HG02642 (cell line): Measurements from ENCODE around the gene GMCL1.

Experiments used
- ATAC-seq: cut with Tn5 transposase; IDR thresholded peaks from one replicate; pipeline ENCODE4 v1.9.1; 2021; ENCODE audit warnings: mild to moderate bottlenecking; ENCODE audit not compliant: unreplicated experiment, poor library complexity

The GMCL1 gene, protein sequence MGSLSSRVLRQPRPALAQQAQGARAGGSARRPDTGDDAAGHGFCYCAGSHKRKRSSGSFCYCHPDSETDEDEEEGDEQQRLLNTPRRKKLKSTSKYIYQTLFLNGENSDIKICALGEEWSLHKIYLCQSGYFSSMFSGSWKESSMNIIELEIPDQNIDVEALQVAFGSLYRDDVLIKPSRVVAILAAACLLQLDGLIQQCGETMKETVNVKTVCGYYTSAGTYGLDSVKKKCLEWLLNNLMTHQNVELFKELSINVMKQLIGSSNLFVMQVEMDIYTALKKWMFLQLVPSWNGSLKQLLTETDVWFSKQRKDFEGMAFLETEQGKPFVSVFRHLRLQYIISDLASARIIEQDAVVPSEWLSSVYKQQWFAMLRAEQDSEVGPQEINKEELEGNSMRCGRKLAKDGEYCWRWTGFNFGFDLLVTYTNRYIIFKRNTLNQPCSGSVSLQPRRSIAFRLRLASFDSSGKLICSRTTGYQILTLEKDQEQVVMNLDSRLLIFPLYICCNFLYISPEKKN

DNA sequence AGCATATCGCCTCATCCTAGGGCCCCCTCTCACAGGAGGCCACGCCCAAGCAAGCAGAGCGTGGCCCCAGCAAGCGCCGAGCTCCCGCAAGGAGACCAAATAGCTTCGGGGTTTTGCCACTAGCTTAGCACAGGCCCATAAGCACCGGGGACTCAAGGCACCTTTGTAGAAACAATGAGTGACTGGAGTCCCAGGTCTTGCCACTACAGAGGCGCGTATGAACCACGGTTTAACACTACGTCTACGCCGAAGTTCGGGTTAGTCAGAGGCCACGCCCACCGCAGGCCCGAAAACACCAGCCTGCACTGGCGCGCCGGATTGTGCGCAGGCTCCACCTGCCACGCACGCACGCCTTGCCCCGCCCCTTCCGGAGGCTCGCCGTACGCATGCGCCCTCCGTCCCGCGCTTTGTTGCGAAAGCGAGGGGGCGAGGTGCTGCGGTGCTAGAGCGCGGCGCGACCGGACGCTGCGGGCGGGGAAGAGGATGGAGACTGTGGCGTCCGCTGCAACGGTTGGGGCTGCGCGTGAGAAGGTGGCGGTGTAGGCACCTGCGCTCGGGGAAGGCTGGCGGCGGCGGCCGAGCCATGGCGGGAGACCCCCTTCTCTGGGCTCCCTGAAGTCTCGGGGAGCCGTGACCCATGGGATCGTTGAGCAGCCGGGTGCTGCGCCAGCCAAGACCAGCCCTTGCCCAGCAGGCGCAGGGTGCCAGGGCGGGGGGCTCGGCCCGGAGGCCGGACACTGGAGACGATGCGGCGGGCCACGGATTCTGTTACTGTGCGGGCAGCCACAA lies at the start of gene GMCL1:
Gene GMCL1, plus strand, starts transcription at position 405 of the 789 bp plus-strand sequence. Its CDS starts 233 bp downstream, at position 638.
- ATAC-seq = peak; percentile 91

DNA sequence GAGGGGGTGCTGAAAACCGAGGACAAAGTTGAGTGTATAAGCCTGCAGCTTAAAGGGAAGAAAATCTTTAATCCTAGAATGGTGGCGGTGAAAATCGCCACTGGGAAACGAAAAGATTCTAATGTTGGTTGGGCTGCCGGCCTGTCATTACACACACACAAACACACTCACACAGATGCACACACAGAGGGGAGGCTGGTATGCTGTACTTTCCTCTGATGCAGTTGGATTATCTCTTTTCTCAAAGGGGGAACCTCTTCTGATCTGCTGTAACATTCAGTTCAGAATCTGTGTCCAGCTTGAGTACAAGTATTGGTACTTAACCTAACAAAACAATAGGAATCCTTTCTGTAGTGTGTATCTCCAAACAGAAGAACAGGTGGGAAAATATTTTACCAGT lies 48.5 kb upstream of the GMCL1 start:
- ATAC-seq = no peak

DNA sequence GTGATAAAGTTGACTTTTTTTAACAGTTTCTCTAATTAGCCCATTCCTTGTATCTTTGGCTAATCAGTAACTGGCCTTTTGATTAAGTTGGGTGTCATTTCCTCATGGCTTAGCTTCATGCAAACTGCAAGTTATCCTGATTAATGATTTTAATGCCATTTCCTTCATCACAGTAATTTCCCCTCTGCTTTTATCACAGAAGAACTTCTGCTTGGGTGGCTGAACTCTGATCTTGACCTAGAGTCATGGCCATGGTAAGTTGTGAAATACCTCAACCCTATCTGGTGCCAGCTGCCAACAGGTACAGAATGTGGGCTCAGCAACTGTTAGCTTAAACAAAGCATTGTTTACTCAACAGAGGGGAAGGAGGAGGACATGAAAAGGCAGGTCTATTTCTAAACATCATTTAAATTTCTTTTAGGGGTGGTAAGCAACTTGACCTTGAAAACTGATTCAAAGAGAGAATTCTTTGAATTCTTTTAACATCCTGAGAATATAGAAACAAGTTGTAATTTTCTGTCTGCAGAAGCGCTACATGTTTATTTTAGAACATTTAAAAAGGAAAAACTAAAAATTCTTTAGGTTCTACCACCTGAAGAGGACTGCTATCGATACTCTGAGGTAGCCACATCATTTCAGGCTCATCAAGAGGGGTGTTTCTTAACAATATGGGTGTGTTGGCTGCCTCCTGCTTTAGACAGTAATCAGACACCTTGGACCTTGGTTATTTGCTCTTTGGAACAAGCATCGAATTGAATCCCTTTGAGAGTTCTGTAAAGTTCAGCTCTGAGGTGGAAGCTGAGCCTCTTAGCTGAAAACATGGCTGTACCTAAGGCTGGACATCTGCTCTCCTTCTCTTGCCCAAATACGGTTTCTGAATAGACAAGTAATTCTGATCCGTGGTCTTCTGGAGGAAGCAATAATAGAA lies 47.9 kb upstream of the GMCL1 start:
- peak; percentile 61 for ATAC-seq

DNA sequence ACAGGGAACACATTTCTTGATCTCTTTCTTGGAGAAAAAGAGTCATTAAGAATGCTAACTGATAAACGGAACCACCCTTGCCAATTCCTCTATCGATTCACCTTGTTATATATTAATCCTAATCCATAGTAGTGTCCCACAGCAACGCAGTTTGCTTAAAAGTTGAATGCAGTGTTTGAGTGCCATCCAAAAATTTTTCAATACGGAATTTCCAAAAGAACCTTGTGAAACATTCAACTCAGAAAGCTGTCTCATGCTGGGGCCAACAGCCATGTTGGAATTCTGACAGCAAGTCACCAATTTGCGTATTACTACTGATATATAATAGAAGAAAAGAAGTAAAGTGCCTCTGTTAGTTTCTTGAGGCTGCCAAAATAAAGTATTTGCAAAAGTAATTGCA lies 45.2 kb upstream of the GMCL1 start:
- ATAC-seq = no peak

DNA sequence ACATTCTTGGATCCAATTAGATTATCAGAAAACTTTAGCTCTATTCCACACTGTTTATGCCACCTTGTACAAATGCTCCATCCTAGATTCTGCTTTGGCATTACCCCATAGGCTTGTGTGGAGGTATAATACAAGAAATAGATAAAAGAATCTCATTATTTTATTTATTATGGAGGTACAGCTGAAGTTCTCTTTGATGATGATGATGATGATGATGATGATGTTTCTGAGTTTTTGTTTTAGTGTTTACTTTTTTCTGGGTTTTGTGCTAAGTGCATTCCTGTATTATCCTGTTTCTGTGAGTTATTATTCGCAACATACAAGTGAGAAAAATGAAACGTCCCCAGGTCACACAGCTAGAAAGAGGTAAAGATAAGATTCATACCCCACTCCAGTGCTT lies 44.1 kb upstream of the GMCL1 start:
- no peak for ATAC-seq

DNA sequence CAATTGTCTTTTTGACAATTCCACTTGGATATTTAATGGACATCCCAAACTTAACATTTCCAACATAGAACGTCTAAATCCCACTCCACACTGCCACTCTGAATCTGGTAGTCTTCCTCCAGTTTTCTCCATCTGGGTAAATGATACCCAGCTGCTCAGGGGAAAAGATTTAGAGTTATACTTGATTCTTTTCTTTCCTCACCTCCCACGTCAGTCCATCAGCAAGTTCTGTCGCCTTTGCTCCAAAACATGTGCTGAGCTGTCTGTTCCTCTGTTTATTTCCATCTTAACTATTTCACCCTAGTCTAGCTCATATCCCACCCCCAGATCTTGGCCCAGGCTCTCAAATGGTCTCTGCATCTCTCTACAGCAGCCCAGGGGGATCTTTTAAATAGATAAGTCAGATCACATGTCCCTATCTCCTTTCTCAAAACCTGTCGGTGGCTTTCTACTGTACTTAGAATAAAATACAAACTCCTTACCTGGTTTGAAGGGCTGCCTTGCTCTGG lies 43.4 kb upstream of the GMCL1 start:
- no peak for ATAC-seq

DNA sequence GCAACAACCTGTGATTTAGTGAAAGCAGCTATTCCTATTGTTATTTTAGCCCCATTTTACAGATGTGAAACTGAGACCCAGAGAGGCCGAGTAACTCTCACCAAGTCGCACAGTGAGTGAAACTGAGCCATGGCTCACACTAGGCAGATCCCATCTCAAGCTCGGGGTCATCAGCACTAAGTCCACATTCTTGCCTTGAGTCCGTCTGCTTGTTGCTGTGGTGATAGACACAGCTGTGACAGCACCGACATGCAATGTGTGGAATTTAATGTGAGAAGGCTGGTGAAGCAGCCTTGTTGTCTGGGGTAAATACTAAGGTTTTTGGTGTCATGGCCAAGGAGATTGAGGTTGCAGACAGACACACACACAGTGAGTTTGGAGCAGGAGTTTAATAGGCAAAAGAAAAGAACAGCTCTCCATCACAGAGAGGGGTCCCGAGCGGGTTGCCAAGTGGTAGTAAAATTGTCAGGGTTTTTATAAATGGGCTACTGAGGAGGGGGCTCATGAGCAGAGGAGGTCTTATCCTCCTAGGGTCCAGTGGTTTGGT lies 40.2 kb upstream of the GMCL1 start:
- ATAC-seq = peak; percentile 50

DNA sequence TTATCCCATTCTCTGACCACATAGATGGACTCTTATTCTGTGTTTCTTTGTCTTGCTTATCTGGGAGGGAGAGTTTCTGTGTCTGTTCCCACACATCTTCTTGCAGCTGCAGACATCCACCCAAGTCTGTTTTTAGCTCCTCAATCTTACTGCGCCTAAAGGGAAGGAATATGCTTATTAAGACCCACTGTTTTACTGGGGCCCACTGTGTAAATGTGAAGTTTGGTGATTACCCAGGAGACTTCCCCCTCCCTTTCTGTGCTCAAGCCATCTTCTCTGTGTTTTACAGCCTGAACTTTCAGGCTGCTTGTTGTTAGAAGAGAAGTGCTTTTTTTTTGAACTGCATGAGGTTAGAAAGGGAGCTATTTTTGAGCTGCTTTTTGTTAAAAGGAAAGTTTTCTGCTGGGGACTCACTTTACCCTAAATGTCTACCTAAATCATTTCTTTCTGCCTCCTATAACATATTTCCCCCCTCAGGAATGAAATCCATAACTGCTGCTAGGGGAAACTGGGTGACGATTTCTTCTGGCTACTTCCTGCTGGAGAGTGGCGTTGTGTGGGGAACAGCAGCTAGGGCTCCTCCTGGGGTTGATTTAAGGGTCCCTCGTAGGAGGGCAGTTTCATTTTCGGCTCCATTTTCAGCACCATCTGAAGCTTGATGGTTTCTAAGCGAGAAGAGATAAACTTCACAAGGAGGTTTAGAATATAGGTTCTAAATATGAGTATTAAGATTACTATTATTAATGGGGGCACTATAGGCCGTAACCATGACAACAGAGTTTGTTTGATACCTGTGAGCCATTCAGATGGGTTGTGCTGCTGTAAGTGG lies 39.5 kb upstream of the GMCL1 start:
- ATAC-seq = peak; percentile 57

DNA sequence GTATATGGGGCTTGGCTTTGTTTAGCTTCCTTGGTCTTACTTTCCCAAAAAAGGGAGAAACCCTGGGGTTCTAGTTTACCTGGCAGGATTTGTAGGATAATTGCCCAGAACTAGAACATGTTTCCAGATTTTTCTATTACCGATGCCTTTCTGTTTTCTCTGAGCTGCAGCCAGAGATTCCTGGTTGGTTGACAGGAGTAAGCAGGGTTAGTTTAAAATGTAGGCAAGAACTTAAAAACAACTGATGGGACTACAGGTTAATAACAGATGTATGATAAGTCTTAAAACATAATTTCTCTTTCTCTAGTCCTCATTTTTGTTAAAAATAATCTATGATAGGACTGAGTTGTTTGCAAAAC lies 38.9 kb upstream of the GMCL1 start:
- ATAC-seq = no peak

DNA sequence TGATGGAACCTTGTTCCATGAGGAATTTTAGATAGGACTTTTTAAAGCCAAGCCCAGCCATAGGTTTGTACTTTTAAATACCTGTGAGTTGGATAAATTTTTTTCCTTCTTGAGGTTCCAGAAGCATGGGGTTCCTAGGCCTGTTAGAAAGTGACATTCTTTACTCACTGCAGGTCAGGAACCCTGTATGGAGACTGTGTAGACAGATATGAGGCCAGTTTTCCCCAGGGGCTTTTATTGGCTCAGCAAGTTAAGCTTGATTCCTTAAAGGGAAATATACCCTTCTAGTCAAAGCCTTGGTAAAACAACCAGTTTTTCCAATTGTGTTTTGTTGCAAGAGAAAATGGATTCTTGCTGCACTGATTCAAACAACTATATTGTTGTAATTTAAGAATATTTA lies 38.4 kb upstream of the GMCL1 start:
- ATAC-seq = no peak

DNA sequence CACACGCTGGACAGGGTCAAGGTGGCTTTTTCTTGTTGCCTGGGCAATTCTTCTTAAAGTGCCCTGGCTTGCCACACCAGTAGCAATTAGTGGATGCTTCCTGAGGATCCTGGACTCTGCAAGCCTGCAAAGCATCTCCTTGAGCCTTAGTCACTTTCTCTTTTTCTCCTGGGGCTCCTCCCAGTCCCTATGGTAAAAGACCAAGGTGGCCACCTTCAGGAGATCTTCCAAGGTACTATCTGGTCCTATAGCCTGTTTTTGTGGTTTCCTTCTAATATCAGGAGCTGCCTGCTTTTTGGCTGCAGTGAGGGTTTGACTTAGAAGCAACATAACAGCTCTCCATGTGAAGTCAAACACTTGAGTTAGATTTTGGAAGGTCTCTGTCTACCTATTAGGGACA lies 33.3 kb upstream of the GMCL1 start:
- no peak for ATAC-seq

DNA sequence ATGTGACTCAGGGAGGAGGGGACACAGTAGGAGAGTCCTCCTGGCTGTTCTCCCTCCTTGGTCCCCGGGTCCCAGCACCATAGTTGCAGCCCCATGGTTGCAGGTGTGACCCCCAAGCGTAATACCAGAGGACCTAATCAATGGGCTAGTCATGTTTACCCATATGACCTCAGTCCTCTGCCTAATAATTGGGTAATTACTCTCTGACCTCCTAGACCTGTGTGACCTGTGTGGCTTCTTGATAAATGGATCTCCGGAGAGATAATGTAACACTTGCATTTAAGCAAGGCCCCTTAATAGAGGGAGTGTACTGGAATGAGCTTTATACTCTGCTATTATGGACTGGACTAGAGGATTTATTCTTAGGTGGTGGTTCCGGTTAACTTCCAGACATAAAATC lies 32.2 kb upstream of the GMCL1 start:
- ATAC-seq = no peak

DNA sequence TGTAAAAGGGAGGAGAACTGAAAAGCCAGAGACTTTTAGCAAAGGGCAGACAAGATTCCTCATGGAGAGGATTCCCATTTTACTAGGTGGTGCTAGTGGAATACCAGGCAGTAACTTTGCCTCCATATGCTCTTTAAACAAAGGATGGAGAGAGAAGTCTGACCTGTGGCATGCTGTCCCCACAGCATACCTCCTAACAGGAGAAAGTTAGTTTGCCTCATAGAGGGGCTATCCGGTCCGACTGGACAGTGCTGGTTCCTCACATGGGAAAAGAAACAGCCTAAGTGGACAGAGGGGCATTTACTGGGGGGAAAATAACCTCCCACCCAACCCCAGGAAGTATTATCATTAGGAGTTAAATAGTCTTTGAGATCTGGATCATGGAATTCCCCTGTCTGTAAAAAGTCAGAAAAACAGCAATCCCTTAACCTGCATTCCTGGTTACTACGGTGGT lies 31.6 kb upstream of the GMCL1 start:
- ATAC-seq = no peak

DNA sequence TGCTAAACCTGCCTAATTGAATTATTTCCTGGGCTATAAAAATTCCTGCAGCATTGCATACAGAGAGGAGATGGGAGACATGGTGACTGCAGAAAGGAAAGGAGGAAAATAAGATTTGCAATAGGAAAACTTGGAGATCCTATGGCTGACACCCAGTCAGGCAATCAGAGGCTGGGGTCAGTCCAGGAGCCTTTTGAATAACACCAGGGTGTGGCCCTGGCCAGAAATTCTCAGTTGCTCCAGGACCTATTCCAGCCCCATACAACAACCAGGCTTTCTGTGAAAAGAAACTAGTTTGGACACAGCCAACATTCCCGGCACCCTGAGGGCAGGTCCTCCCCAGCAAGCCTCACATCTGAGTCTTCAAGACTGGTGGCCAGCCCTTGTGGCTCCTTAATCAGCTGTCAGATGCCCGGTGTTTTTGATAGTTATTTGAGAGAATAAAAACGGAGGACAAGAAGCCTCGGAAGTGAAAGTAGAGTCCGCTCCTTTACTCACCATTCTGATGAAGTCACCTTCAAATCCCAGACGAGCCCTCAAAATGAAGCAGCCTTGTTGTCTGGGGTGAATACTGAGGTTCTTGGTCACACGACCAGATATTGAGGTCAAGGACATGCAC lies 31.1 kb upstream of the GMCL1 start:
- ATAC-seq = peak; percentile 16

DNA sequence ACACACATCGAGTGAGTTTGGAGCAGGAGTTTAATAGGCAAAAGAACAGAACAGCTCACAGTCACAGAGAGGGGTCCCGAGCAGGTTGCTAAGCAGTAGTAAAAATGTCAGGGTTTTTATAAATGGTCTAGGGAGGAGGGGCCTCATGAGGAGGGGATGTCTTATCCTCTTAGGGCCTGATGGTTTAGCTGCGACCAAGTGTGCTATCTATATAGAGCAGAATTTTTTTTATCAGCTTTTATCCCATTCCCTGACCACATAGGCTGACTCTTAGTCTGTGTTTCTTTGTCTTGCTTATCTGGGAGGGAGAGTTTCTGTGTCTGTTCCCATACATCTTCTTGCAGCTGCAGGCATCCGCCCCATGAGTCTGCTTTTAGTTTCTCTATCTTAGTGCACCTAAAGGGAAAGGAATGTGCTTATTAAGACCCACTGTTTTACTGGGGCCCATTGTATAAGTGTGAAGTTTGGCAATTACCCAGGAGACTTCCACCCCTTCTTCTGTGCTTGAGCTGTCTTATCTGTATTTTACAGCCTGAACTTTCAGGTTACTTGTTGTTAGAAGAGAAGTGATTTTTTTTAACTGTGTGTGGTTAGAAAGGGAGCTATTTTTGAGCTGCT lies 30.4 kb upstream of the GMCL1 start:
- peak; percentile 47 for ATAC-seq

DNA sequence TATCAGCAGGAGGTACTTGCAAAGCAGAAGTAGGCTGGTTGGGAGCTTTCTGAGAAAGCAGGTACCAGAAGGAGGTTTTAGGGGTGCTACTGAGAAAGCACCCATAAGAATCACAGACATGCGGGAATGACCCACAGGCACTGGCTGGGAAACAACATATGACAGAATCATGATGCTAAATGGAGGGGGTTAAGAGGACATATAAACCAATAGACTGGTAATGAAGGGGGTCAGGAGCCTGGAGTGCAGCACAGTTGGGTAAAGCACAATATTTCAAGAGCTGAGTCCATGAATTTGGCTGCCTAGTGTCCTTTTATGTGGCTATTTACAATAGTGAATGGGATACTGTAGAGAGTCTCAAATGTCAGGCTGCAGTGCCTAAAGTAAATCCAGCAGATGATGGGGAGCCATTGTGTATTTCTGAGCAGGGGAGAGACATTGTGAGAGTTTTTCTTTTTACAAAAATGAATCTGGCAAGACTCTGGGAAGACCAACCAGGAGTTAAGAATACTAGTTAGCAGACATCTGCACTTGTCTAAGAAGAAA lies 27.6 kb upstream of the GMCL1 start:
- ATAC-seq = no peak

DNA sequence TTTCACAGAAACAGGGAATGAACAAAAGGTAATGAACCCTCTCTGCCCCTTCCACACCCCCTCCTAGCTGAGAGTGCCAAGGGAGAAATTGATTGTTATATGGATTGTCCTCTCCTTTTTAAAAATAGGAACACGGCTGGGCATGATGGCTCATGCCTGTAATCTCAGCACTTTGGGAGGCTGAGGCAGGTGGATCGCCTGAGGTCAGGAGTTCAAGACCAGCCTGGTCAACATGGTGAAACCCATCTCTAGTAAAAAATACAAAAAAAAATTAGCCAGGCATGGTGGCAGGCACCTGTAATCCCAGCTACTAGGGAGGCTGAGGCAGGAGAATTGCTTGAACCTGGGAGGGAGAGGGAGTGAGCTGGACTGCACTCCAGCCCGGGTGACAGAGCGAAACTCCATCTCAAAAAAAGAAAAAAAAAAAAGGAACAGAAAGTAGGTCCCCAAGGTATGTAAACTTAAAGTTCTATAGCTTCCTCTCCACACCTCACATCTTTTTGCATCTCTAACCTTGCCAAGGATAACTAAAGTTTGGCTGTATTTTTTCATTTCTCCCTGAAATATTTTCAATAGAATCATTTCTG lies 26.6 kb upstream of the GMCL1 start:
- ATAC-seq = peak; percentile 42
